NB4 (cell line): Measurements from ENCODE around the gene NSD1.

Source experiments
- CTCF ChIP-seq: IDR thresholded peaks from one replicate; pipeline ENCODE4 v1.5.1; 2012; ENCODE audit warnings: low read depth, low read length
- MYC ChIP-seq: IDR thresholded peaks from 2 replicates; pipeline ENCODE4 v1.6.1; 2011; ENCODE audit warnings: low read depth, low read length
- POLR2A ChIP-seq: IDR thresholded peaks from 2 replicates; pipeline ENCODE4 v1.6.1; 2011; ENCODE audit warnings: mild to moderate bottlenecking; ENCODE audit not compliant: insufficient read length; ENCODE audit errors: extremely low read depth

GRCh38 chr5:177189416-177189815, 55.8 kb downstream of the NSD1 start:
- no peak for TF ChIP-seq CTCF
- no peak for TF ChIP-seq POLR2A
- no peak for TF ChIP-seq MYC
